Measurements from ENCODE around the gene TINAGL1.

TINAGL1 gene

DNA sequence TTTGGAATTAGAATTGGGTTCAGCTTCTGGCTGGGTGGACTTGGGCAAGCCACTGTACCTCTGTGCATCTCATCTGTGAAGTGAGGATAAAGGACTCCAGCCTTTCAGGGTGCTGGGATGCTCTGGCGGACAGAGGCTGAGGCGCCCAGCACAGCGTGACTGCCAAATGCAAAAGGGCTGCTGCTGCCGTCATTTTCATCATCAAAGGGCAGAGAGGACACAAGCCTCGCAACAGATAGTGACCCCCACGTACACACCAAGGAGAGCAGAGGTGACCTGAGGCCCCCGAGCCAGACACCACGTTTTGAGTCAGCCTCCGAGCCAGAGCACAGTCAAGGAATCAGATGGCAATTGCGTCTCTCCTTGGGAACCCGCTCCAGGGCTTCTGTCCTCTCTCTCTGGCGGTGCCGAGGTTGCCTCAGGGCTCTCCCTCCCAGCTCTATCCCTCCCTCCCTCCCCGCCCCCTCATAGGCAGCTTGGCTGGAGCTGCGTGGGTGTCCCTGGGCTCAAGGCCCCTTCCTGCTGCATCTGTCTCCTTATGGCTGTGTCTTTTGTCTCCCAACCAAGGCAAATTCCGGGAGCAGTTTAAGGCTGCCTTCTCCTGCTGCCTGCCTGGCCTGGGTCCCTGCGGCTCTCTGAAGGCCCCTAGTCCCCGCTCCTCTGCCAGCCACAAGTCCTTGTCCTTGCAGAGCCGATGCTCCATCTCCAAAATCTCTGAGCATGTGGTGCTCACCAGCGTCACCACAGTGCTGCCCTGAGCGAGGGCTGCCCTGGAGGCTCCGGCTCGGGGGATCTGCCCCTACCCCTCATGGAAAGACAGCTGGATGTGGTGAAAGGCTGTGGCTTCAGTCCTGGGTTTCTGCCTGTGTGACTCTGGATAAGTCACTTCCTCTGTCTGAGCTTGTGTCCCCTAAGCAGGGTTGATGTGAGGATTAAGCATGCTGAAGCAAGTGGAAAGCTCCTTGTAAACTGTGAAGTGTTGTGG, 50.2 kb downstream of the TINAGL1 start:
- TF ChIP-seq, protein P1, sequence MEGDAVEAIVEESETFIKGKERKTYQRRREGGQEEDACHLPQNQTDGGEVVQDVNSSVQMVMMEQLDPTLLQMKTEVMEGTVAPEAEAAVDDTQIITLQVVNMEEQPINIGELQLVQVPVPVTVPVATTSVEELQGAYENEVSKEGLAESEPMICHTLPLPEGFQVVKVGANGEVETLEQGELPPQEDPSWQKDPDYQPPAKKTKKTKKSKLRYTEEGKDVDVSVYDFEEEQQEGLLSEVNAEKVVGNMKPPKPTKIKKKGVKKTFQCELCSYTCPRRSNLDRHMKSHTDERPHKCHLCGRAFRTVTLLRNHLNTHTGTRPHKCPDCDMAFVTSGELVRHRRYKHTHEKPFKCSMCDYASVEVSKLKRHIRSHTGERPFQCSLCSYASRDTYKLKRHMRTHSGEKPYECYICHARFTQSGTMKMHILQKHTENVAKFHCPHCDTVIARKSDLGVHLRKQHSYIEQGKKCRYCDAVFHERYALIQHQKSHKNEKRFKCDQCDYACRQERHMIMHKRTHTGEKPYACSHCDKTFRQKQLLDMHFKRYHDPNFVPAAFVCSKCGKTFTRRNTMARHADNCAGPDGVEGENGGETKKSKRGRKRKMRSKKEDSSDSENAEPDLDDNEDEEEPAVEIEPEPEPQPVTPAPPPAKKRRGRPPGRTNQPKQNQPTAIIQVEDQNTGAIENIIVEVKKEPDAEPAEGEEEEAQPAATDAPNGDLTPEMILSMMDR (conservative IDR thresholded peaks at IDR 0.05; ENCODE audit: low read depth): no peak
- DNase-seq (ENCODE audit: low spot score): no peak
- CTCF ChIA-PET: interaction anchor here (0.5 kb wide), 1 partner anchor 9 kb away, joined by 3 read pairs; no protein-coding TSS in a partner anchor
- H3K27ac ChIP-seq: peak overlapping the region; percentile 98
- POLR2A ChIA-PET (ENCODE audit: low non-redundant PET): interaction anchor here (0.6 kb wide), 1 partner anchor 42 kb away, joined by 5 read pairs; no protein-coding TSS in a partner anchor

DNA sequence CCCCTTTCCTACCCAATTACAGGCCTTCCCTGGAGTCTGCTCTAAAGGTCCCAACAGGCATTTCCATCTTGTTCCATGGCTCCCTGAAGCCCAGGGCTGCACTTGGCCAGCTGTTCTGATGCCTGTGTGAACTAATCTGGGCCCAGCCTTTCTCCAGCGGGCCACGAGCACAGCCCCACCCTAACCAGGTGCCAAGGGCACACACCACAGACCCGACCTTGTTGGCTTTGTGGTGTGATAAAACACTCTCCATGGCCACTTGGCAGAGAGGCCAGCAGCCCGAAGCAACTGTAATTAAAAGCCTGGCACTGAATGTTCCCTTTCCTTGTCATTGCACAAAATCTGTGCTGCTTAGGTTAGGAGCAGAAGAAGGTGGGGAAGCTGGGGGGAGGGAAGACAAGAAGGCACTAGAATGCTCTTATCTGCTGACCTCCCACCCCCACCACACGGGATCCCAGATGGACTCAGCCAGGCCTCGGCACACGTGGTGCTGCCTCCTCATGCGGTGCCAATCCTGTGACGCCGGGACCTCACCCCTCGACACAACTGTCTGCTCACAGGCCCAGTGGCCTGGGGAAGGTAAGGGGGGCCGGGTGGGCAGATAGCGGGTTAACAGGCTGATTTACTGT, 51.1 kb downstream of the TINAGL1 start:
- POLR2A ChIA-PET (ENCODE audit: low non-redundant PET): interaction anchor here (1.4 kb wide), 1 partner anchor 17 kb away, joined by 5 read pairs; the partner anchor contains the start of gene PEF1
- no peak for DNase-seq (ENCODE audit: low spot score)
- TF ChIP-seq, protein P1 (conservative IDR thresholded peaks at IDR 0.05; ENCODE audit: low read depth): no peak
- H3K27ac ChIP-seq: peak overlapping the region; percentile 98
- CTCF ChIA-PET: interaction anchor here (0.5 to 1.0 kb wide), 2 partner anchors 10 to 40 kb away, joined by 3 read pairs; no protein-coding TSS in a partner anchor

DNA sequence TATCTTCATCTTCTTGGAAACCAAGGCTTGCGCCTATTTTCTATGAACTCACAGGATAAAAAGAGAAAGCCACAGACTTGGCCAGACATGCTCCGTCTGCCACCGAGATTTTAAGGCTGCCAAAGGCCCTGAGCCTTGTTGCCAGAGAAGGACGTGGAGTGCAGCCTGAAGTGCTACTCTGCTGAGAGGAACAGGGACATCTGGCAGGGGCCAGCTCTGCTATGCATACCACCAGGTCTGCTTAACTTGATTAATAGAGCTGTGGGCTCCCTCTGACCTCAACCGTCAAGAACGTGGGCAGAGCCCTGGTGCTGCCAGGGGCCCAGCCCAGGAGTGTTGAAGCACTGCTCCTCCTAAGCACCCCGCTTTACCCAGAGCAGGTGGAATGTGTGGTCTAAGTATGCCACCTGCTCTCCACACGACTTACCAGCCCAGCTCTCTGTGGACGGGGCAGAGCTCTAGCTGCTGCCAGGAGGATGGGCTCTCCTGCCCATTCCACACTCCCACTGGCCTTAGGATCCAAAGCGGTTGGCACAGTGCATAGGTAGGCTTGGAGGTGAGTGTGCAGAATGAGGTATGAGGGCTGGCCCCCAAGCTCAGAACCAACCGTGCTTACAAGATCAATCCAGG, 51.7 kb downstream of the TINAGL1 start:
- TF ChIP-seq, protein P1 (conservative IDR thresholded peaks at IDR 0.05; ENCODE audit: low read depth): no peak
- POLR2A ChIA-PET (ENCODE audit: low non-redundant PET): interaction anchor here (1.4 kb wide), 1 partner anchor 16 kb away, joined by 5 read pairs; the partner anchor contains the start of gene PEF1
- peak overlapping the region; percentile 98 for H3K27ac ChIP-seq
- CTCF ChIA-PET: interaction anchor here (0.6 to 1.0 kb wide), 2 partner anchors 19 to 40 kb away, joined by 3 read pairs; no protein-coding TSS in a partner anchor
- DNase-seq (ENCODE audit: low spot score): no peak

DNA sequence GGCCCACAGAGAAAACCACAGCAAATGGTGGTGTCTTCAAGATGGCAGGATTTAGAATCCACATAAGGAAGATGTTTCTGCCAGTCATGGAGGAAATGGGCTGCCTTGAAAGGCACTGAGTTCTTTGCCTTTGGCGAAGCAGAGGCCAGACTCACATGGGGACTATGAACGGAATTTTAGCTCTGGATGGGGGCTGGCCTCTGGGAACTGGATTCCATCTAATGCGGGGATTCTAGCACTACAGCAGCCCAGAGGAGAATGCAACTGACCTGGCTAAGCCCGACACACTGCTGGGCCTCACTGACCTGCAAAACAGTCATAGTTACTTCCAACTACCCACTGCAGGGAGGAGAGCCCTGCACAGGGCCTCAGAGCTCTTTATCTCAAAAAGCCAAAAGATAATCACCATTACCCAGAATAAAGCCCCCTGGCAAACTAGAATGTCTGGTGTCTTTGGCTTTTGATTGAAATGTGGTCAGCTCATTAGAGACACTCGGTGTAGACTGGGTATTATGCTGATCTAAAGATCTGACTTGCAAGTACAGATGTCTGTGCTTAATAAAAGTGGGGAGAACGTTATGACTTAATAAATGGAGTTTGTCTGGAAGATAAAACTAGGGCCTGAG, 52.7 kb downstream of the TINAGL1 start:
- POLR2A ChIA-PET (ENCODE audit: low non-redundant PET): interaction anchor here (0.7 to 1.4 kb wide), 2 partner anchors 15 to 327 kb away, joined by 3 to 5 read pairs; partner anchors contain the start of gene PEF1

DNA sequence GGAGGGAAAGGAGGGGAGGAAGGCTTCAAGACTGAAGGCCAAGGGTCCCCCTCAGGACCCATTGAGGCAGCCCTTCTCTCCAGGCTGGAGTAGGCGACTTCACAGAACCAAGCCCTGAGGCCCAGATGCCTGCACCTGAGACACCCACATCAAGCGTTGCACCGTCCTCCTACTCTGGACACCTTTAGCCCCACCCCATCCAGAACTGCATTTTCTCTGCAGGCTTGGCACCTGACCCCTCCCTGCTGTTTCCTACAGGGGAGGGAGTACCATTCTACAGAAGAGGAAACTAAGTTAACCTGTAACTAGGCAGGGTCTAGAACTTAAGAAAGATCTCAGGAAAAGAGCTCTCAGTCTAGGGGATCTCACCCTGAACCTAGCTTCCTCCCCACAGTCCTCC, 56.3 kb downstream of the TINAGL1 start:
- H3K27ac ChIP-seq: peak overlapping the region; percentile 46
- ChIA-PET CTCF (interaction anchor here (0.6 to 0.7 kb wide), 3 partner anchors 24 to 51 kb away, joined by 3 to 4 read pairs (median 3); no protein-coding TSS in a partner anchor), POLR2A (ENCODE audit: low non-redundant PET) (interaction anchor here (0.5 kb wide), 1 partner anchor 12 kb away, joined by 3 read pairs; the partner anchor contains the start of gene PEF1)
- TF ChIP-seq, protein P1 (conservative IDR thresholded peaks at IDR 0.05; ENCODE audit: low read depth): no peak
- DNase-seq (ENCODE audit: low spot score): no peak

More for the DNA sequence above, 52.7 kb downstream of the TINAGL1 start:
- DNase-seq (ENCODE audit: low spot score): no peak
- peak overlapping the region; percentile 98 for H3K27ac ChIP-seq
- CTCF ChIA-PET: interaction anchor here (0.7 kb wide), 1 partner anchor 160 kb away, joined by 4 read pairs; no protein-coding TSS in a partner anchor
- TF ChIP-seq, protein P1 (conservative IDR thresholded peaks at IDR 0.05; ENCODE audit: low read depth): no peak

Data from RWPE1 (cell line).